ENCODE data around the gene SPG7.
A peak's percentile ranks its signal among the peaks of the same experiment; 100 is the strongest.

SPG7 gene

GRCh38 chr16:89476811-89477261 is 31.4 kb upstream of the SPG7 start:
- DNase-seq (ENCODE audit: low read depth): no peak
- H3K4me3 ChIP-seq (ENCODE audit: control insufficient read depth, low read depth, low read length): no peak overlapping the region
- no peak for TF ChIP-seq CTCF (conservative IDR thresholded peaks at IDR 0.05; ENCODE audit: control insufficient read depth, insufficient read depth, low read depth, low read length)

DNA sequence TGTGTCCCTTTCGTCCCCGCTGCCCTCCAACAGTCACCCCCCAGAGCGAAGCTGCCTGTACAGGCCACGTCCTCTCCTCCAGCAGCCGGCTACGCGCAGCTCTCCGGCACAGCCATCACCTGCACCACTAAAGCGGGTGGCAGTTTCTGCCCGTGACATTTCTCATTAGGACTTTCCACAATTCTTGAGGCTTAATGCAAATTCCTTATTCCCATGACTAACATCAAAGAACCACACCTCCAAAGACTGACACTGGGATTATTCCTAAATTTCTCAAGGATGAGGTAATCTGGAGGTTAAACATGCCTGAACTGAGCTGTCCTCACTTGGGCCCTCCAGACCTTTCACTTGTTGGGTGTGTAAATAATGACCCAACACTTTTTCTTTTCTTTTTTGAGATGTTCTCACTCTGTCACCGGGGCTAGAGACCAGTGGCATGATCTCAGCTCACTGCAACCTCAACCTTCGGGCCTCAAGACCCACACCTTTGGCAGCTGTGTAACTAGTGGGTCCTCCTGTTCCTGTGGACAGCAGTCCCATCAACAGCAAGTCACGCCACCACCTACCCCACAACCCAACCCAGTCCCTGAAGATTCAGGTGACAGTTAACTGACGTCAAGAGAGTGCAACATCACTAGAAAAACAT is 29.5 kb upstream of the SPG7 start:
- no peak overlapping the region for H3K4me3 ChIP-seq (ENCODE audit: control insufficient read depth, low read depth, low read length)
- no peak for TF ChIP-seq CTCF (conservative IDR thresholded peaks at IDR 0.05; ENCODE audit: control insufficient read depth, insufficient read depth, low read depth, low read length)
- peak; percentile 73 for DNase-seq (ENCODE audit: low read depth)

GRCh38 chr16:89481356-89481955 is 26.7 kb upstream of the SPG7 start:
- no peak overlapping the region for H3K4me3 ChIP-seq (ENCODE audit: control insufficient read depth, low read depth, low read length)
- DNase-seq (ENCODE audit: low read depth): no peak
- TF ChIP-seq CTCF (conservative IDR thresholded peaks at IDR 0.05; ENCODE audit: control insufficient read depth, insufficient read depth, low read depth, low read length): no peak

GRCh38 chr16:89482150-89482816 is 25.9 kb upstream of the SPG7 start:
- DNase-seq (ENCODE audit: low read depth): no peak
- no peak overlapping the region for H3K4me3 ChIP-seq (ENCODE audit: control insufficient read depth, low read depth, low read length)
- TF ChIP-seq CTCF (conservative IDR thresholded peaks at IDR 0.05; ENCODE audit: control insufficient read depth, insufficient read depth, low read depth, low read length): no peak

DNA sequence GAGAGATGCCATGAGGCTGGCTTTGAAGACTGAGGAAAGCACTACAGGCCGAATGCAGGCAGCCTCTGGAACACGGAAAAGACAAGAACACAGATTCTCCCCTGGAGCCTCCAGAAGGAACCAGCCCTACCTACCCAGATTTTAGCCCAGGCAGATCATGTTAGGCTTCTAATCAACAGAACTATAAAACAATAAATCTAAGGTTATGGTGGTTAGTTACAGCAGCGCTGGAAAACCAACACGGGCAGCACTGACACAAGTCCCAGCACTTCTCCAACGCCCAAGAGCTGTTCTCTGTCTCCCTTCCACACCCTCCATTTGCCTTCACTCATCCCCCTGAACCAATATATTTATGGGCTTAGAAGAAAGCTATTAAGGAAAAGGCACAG is 25.4 kb upstream of the SPG7 start:
- no peak for DNase-seq (ENCODE audit: low read depth)
- TF ChIP-seq CTCF (conservative IDR thresholded peaks at IDR 0.05; ENCODE audit: control insufficient read depth, insufficient read depth, low read depth, low read length): no peak
- no peak overlapping the region for H3K4me3 ChIP-seq (ENCODE audit: control insufficient read depth, low read depth, low read length)

GRCh38 chr16:89484041-89484501 is 24.1 kb upstream of the SPG7 start:
- no peak for TF ChIP-seq CTCF (conservative IDR thresholded peaks at IDR 0.05; ENCODE audit: control insufficient read depth, insufficient read depth, low read depth, low read length)
- no peak for DNase-seq (ENCODE audit: low read depth)
- H3K4me3 ChIP-seq (ENCODE audit: control insufficient read depth, low read depth, low read length): no peak overlapping the region
